BE2C (cell line): ENCODE data around the gene KRCC1.

Experiments
- DNase-seq: peaks from one replicate; pipeline ENCODE4 v3.0.0-alpha.2; 2020
- H3K27me3 ChIP-seq: fragments of 250-450 bp; sonication (Bioruptor Pico); 2 replicates; pipeline ENCODE4 v1.5.1; 2020; ENCODE audit warnings: mild to moderate bottlenecking
- H3K36me3 ChIP-seq: fragments of 250-450 bp; sonication (Bioruptor Pico); 2 replicates; pipeline ENCODE4 v1.5.1; 2020; ENCODE audit warnings: mild to moderate bottlenecking
- H3K4me1 ChIP-seq: fragments of 250-450 bp; sonication (Bioruptor Pico); 2 replicates; pipeline ENCODE4 v1.5.1; 2020
- H3K4me3 ChIP-seq: 2 replicates; pipeline ENCODE4 v1.5.1; 2011; ENCODE audit warnings: low read depth, low read length
- H3K9me3 ChIP-seq: fragments of 250-450 bp; sonication (Bioruptor Pico); 2 replicates; pipeline ENCODE4 v1.5.1; 2020
- TF ChIP-seq, protein P1 (sequence below): IDR thresholded peaks from 2 replicates; pipeline ENCODE4 v1.5.1; 2012; ENCODE audit warnings: mild to moderate bottlenecking, low read depth, low read length

The KRCC1 gene

DNA sequence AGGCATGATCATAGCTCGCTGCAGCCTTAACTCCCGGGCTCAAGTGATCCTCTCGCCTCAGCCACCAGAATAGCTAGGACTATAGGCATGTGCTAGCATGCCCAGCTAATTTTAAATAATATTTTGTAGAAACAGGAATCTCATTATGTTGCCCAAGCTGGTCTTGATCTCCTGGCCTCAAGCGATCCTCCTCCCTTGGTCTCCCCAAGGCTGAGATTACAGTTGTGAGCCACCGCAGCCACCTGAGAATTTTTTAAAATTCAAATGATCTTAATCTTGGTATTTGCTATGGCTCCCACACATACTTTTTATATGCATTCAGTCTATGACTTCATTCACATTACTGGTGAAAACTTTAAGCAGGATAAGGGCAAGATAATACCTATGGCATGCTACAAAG is 13.1 kb downstream of the KRCC1 start:
- TF ChIP-seq, protein P1, sequence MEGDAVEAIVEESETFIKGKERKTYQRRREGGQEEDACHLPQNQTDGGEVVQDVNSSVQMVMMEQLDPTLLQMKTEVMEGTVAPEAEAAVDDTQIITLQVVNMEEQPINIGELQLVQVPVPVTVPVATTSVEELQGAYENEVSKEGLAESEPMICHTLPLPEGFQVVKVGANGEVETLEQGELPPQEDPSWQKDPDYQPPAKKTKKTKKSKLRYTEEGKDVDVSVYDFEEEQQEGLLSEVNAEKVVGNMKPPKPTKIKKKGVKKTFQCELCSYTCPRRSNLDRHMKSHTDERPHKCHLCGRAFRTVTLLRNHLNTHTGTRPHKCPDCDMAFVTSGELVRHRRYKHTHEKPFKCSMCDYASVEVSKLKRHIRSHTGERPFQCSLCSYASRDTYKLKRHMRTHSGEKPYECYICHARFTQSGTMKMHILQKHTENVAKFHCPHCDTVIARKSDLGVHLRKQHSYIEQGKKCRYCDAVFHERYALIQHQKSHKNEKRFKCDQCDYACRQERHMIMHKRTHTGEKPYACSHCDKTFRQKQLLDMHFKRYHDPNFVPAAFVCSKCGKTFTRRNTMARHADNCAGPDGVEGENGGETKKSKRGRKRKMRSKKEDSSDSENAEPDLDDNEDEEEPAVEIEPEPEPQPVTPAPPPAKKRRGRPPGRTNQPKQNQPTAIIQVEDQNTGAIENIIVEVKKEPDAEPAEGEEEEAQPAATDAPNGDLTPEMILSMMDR, result no peak
- Histone ChIP-seq H3K4me3 (no peak overlapping the region), H3K4me1 (no peaks in the 10 kb centered on the region), H3K36me3 (no peaks in the 10 kb centered on the region), H3K27me3 (no peaks in the 10 kb centered on the region), H3K9me3 (no peaks in the 10 kb centered on the region)
- no peak for DNase-seq

DNA sequence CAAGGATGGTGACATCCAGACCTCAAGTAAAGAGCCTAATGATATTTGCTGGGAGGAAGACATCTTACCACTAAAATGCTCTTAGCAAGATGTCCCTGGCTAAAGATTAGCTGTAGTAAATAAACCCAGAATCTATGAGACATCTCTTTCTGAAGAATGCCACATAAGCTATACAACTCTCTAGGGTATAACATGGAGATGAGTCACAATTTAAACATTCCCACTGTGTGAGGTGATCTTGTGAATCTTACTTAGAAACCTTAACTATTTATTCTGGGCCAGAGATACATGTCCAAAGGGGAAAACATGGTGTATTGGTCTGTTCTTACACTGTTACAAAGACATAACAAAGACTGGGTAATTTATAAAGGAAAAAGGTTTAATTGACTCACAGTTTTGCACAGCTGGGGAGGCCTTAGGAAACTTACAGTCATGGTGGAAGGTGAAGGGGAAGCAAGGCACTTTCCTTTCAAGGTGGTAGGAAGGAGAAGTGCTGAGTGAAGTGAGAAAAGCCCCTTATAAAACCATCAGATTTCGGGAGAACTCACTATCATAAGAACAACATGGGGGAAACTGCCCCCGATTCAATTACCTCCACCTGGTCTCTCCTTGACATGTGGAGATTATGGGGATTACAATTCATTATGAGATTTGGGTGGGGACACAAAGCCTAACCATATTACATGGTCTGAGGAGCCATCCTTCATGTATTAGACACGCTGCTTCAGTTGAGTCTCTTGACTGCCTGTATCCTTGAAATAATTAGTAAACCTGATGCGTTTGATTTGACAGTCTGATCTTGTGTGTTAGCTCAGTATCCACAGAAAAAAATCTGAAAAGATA is 17.1 kb downstream of the KRCC1 start:
- TF ChIP-seq, protein P1, result no peak
- Histone ChIP-seq H3K36me3 (no peaks in the 10 kb centered on the region), H3K4me1 (no peaks in the 10 kb centered on the region), H3K27me3 (no peaks in the 10 kb centered on the region), H3K9me3 (no peaks in the 10 kb centered on the region), H3K4me3 (no peak overlapping the region)
- no peak for DNase-seq

DNA sequence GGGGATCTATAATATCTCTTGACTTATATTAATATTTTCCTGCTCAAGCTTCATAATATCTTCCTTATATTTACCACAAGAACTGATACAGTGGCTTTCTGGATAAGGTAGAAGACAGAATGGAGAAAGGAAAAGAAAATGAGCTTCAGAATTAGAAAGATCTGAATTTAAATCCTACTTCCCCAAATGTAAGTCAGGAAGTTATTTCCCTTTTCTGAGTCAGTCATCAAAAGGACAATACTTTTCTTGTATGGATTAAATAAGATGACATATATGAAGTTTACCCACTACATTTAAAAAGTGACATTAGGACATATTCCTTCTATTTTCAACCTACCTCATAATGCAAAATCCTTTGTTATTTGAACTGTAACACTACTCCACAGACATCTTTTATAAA is 19.0 kb downstream of the KRCC1 start:
- H3K4me1 ChIP-seq, result no peaks in the 10 kb centered on the region
- H3K27me3 ChIP-seq, result no peaks in the 10 kb centered on the region
- H3K9me3 ChIP-seq, result no peaks in the 10 kb centered on the region
- DNase-seq, result no peak
- TF ChIP-seq, protein P1, result no peak
- no peak overlapping the region for H3K4me3 ChIP-seq
- H3K36me3 ChIP-seq, result no peaks in the 10 kb centered on the region

DNA sequence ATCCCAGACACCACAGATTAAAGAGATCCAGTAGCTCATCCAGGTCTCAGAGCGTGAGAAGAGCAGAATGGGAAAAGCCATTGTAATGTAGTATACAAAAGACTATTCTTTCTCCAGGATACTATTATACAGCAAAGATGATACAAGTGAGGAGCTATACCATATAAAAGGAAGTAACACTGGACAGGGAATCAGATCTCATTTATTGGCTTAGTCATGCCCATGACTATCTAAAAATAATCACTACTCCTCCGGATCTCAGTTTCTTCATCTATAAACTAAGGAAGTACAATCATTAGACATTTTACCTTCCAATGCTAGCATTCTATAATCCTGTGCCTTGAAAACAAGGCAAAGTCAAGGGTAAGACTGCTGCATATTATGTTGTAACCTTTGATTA is 19.4 kb downstream of the KRCC1 start:
- Histone ChIP-seq H3K4me3 (no peak overlapping the region), H3K4me1 (no peaks in the 10 kb centered on the region), H3K36me3 (no peaks in the 10 kb centered on the region), H3K9me3 (no peaks in the 10 kb centered on the region), H3K27me3 (no peaks in the 10 kb centered on the region)
- DNase-seq, result no peak
- TF ChIP-seq, protein P1, result no peak

DNA sequence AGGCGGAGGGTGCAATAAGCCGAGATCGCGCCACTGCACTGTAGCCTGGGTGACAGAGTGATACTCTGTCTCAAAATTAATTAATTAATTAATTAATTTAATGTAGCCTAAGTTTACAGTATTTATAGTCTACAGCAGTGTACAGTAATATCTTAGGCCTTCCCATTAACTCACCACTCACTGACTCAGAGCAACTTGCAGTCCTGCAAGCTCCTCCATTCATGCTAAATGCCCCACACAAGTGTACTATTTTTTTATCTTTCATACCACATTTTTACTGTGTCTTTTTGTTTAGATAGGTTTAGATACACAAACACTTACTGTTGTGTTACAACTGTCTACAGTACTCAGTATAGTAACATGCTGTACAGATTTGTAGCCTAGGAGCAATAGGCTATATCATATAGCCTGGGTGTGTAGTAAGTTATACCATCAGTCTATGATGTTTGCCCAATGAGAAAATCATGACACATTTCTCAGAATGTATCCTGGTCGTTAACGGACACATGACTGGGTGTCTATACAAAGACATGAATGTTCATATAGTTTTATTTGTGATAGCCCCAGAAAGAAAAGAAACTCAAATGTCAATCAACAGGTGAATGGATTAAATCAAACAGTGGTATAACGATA is 23.4 kb downstream of the KRCC1 start:
- H3K4me3 ChIP-seq, result no peak overlapping the region
- H3K4me1 ChIP-seq, result no peaks in the 10 kb centered on the region
- no peak for DNase-seq
- no peaks in the 10 kb centered on the region for H3K36me3 ChIP-seq
- H3K9me3 ChIP-seq, result no peaks in the 10 kb centered on the region
- TF ChIP-seq, protein P1, result no peak
- no peaks in the 10 kb centered on the region for H3K27me3 ChIP-seq

DNA sequence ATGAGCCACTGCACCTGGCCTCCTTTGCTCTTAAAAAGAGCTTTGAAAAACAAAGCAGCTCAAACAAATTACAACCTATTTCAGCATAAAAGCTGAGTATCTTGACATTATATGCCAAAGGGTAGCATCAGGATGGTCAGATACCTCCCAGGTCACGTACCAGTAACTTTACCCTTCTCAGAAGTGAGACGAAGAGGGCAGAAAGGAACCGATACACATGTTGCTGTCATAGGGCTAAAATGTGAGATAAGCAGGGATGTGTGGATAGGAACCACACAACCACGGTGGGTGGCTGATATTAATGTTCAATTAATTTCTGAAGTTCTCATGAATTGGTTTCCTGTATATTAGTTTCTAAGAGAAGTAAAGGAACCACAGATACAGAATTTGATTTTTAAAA is 26.7 kb downstream of the KRCC1 start:
- TF ChIP-seq, protein P1, result no peak
- no peak overlapping the region for H3K4me3 ChIP-seq
- no peaks in the 10 kb centered on the region for H3K36me3 ChIP-seq
- H3K9me3 ChIP-seq, result no peaks in the 10 kb centered on the region
- H3K27me3 ChIP-seq, result no peaks in the 10 kb centered on the region
- no peaks in the 10 kb centered on the region for H3K4me1 ChIP-seq
- no peak for DNase-seq
